Measurements from ENCODE around the gene SIPA1L3. TPM values are rescaled to one million over a fixed set of nuclear protein-coding genes. Genes with fewer than 3 reads are reported as not detected.

Gene SIPA1L3
- total RNA-seq, 1 experiment from 2014 or later: 19.9 TPM

GRCh38 chr19:38059897-38060296 lies 152.9 kb downstream of the SIPA1L3 start:
- no peaks in the 10 kb centered on the region for H3K36me3 ChIP-seq (ENCODE audit: insufficient read depth, low read length, poor library complexity, severe bottlenecking)
- TF ChIP-seq CTCF (conservative IDR thresholded peaks at IDR 0.05; ENCODE audit: low read depth, low read length): no peak
- TF ChIP-seq EZH2 (IDR thresholded peaks at IDR 0.05; ENCODE audit: borderline replicate concordance, low read depth, low read length, poor library complexity, severe bottlenecking): no peak
- no peak for DNase-seq (ENCODE audit: low spot score)
- intact Hi-C loops (cut with micrococcal nuclease; ENCODE audit: unreplicated experiment): no loop called here
- no peak overlapping the region for H3K27ac ChIP-seq (ENCODE audit: low read depth, low read length, poor library complexity, severe bottlenecking)
- CTCF ChIA-PET: no interaction called here
- no peak overlapping the region for H3K4me3 ChIP-seq (ENCODE audit: low read depth, low read length, poor library complexity, severe bottlenecking)
- POLR2A ChIA-PET (ENCODE audit: low non-redundant PET): interaction anchor here (0.7 kb wide), 1 partner anchor 26 kb away, joined by 3 read pairs; no protein-coding TSS in a partner anchor
- H3K4me1 ChIP-seq (ENCODE audit: insufficient read depth, low read length, poor library complexity, severe bottlenecking): no peaks in the 10 kb centered on the region
- BruUV-seq (replicated peaks): no TSS peak
- no peaks in the 10 kb centered on the region for H3K27me3 ChIP-seq (replicated peaks; ENCODE audit: insufficient read depth, low read depth, low read length, poor library complexity)
- no peaks in the 10 kb centered on the region for H3K9me3 ChIP-seq (ENCODE audit: low read depth, low read length, poor library complexity, severe bottlenecking)

- no TSS peak for BruUV-seq (replicated peaks)
- intact Hi-C loops (cut with micrococcal nuclease; ENCODE audit: unreplicated experiment): no loop called here
- no peak overlapping the region for H3K4me3 ChIP-seq (ENCODE audit: low read depth, low read length, poor library complexity, severe bottlenecking)
- TF ChIP-seq CTCF (conservative IDR thresholded peaks at IDR 0.05; ENCODE audit: low read depth, low read length) (no peak), EZH2 (IDR thresholded peaks at IDR 0.05; ENCODE audit: borderline replicate concordance, low read depth, low read length, poor library complexity, severe bottlenecking) (no peak)
- H3K27me3 ChIP-seq (replicated peaks; ENCODE audit: insufficient read depth, low read depth, low read length, poor library complexity): no peaks in the 10 kb centered on the region
- DNase-seq (ENCODE audit: low spot score): no peak
- H3K9me3 ChIP-seq (ENCODE audit: low read depth, low read length, poor library complexity, severe bottlenecking): no peaks in the 10 kb centered on the region
- H3K36me3 ChIP-seq (ENCODE audit: insufficient read depth, low read length, poor library complexity, severe bottlenecking): no peaks in the 10 kb centered on the region
- no peak overlapping the region for H3K27ac ChIP-seq (ENCODE audit: low read depth, low read length, poor library complexity, severe bottlenecking)
- H3K4me1 ChIP-seq (ENCODE audit: insufficient read depth, low read length, poor library complexity, severe bottlenecking): no peaks in the 10 kb centered on the region
- ChIA-PET POLR2A (ENCODE audit: low non-redundant PET) (interaction anchor here (0.7 kb wide), 1 partner anchor 27 kb away, joined by 3 read pairs; no protein-coding TSS in a partner anchor), CTCF (no interaction called here)
Observed at GRCh38 chr19:38060331-38060730, 153.3 kb downstream of the SIPA1L3 start.

- no TSS peak for BruUV-seq (replicated peaks)
- TF ChIP-seq EZH2 (IDR thresholded peaks at IDR 0.05; ENCODE audit: borderline replicate concordance, low read depth, low read length, poor library complexity, severe bottlenecking) (no peak), CTCF (conservative IDR thresholded peaks at IDR 0.05; ENCODE audit: low read depth, low read length) (no peak)
- Histone ChIP-seq H3K9me3 (ENCODE audit: low read depth, low read length, poor library complexity, severe bottlenecking) (no peaks in the 10 kb centered on the region), H3K4me3 (ENCODE audit: low read depth, low read length, poor library complexity, severe bottlenecking) (no peak overlapping the region), H3K4me1 (ENCODE audit: insufficient read depth, low read length, poor library complexity, severe bottlenecking) (no peaks in the 10 kb centered on the region), H3K36me3 (ENCODE audit: insufficient read depth, low read length, poor library complexity, severe bottlenecking) (no peaks in the 10 kb centered on the region), H3K27ac (ENCODE audit: low read depth, low read length, poor library complexity, severe bottlenecking) (no peak overlapping the region), H3K27me3 (replicated peaks; ENCODE audit: insufficient read depth, low read depth, low read length, poor library complexity) (no peaks in the 10 kb centered on the region)
- DNase-seq (ENCODE audit: low spot score): no peak
- intact Hi-C loops (cut with micrococcal nuclease; ENCODE audit: unreplicated experiment): no loop called here
- POLR2A ChIA-PET (ENCODE audit: low non-redundant PET): no interaction called here
- CTCF ChIA-PET: no interaction called here
Observed at GRCh38 chr19:38061294-38061693, 154.3 kb downstream of the SIPA1L3 start.

Data from A673 (cell line).